A549 (cell line): ENCODE results near the gene JARID2. TPM values are rescaled to one million over a fixed set of nuclear protein-coding genes. Genes with fewer than 3 reads are reported as not detected.

Source experiments
- ATAC-seq, 2 experiments: fragments of 200-7000 bp in 1 of 2; fragments of >200 bp in 1 of 2; cut with Nextera tagmentation in 1 of 2; cut with Tn5 transposase in 1 of 2; 3 replicates each; pipeline versions ENCODE4 v1.8.0 to v1.9.1; 2018 to 2020; ENCODE audit warnings: mild to moderate bottlenecking in 1 of 2, moderate library complexity in 1 of 2
- CTCF ChIA-PET: fragments of 300-600 bp; sonication (Branson Sonifier 250); formaldehyde crosslinking; extraction: SDS; loops from one replicate; lab custom pipeline; 2021; ENCODE audit warnings: antibody characterized with exemption, inconsistent platforms; lab: Yijun Ruan, JAX
- POLR2A ChIA-PET: fragments of 350-600 bp; formaldehyde crosslinking; extraction: SDS; loops from one replicate; lab custom pipeline; 2021; ENCODE audit warnings: antibody characterized with exemption, inconsistent platforms; lab: Yijun Ruan, JAX
- DNase-seq, 2 experiments: peaks; one replicate each; pipeline versions ENCODE4 v3.0.0 to v3.0.0-alpha.2; 2011 to 2016; ENCODE audit warnings: low read depth in 1 of 2, low spot score in 1 of 2
- FAIRE-seq: peaks from 2 replicates; lab custom pipeline; 2011; peaks lifted over from hg19 to GRCh38; lab: Jason Lieb, UNC
- H3K27ac ChIP-seq, 2 experiments: fragments of >200 bp; sonication (Bioruptor Twin); formaldehyde crosslinking; 3 replicates each; pipeline ENCODE4 v1.5.1; 2016 to 2017
- H3K4me1 ChIP-seq: fragments of >200 bp; sonication (Bioruptor Twin); formaldehyde crosslinking; 3 replicates; pipeline ENCODE4 v1.6.1; 2016
- H3K4me2 ChIP-seq: fragments of >200 bp; sonication (Bioruptor Twin); formaldehyde crosslinking; 3 replicates; pipeline ENCODE4 v1.6.1; 2016
- H3K4me3 ChIP-seq: fragments of >200 bp; sonication (Bioruptor Twin); formaldehyde crosslinking; 3 replicates; pipeline ENCODE4 v1.5.1; 2016
- H3K9me3 ChIP-seq: fragments of >200 bp; sonication (Bioruptor Twin); formaldehyde crosslinking; 3 replicates; pipeline ENCODE4 v1.6.1; 2016
- BCL3 ChIP-seq: fragments of >200 bp; sonication (Bioruptor Twin); formaldehyde crosslinking; IDR thresholded peaks from 3 replicates; pipeline ENCODE4 v1.6.1; 2016
- CEBPB ChIP-seq, 2 experiments: fragments of >200 bp in 1 of 2; sonication (Bioruptor Twin) in 1 of 2; formaldehyde crosslinking in 1 of 2; IDR thresholded peaks; 2 replicates each; pipeline ENCODE4 v1.6.1; 2012 to 2016
- CHD4 ChIP-seq: fragments of 200-600 bp; sonication (generic); IDR thresholded peaks from 2 replicates; pipeline ENCODE4 v1.6.1; 2016; ENCODE audit warnings: antibody characterized with exemption, mild to moderate bottlenecking, borderline replicate concordance
- CTCF ChIP-seq: fragments of >200 bp; sonication (Bioruptor Twin); formaldehyde crosslinking; IDR thresholded peaks from 3 replicates; pipeline ENCODE4 v1.5.1; 2016
- EHF ChIP-seq: fragments of 250-450 bp; sonication (Bioruptor Pico); IDR thresholded peaks from 2 replicates; pipeline ENCODE4 v1.5.0; 2020; ENCODE audit warnings: mild to moderate bottlenecking
- ESRRA ChIP-seq: fragments of 150-350 bp; IDR thresholded peaks from 2 replicates; pipeline ENCODE4 v1.6.1; 2014; ENCODE audit warnings: mild to moderate bottlenecking, low read length, borderline replicate concordance
- GATA3 ChIP-seq: IDR thresholded peaks from 2 replicates; pipeline ENCODE4 v1.6.1; 2012; ENCODE audit warnings: borderline replicate concordance
- HOXA7 ChIP-seq: fragments of 250-450 bp; sonication (Bioruptor Pico); IDR thresholded peaks from 2 replicates; pipeline ENCODE4 v1.5.0; 2020; ENCODE audit warnings: mild to moderate bottlenecking, moderate library complexity
- JUN ChIP-seq, 2 experiments: fragments of >200 bp; sonication (Bioruptor Twin); formaldehyde crosslinking; IDR thresholded peaks; 2 replicates in 1 of 2; 3 replicates in 1 of 2; pipeline ENCODE4 v1.6.1; 2016 to 2017
- MAZ ChIP-seq: fragments of 150-350 bp; IDR thresholded peaks from 2 replicates; pipeline ENCODE4 v1.6.1; 2014; ENCODE audit warnings: antibody characterized with exemption, low read depth, low read length, borderline replicate concordance
- NFE2L2 ChIP-seq: fragments of 150-350 bp; conservative IDR thresholded peaks from 2 replicates; pipeline ENCODE4 v1.6.1; 2014; ENCODE audit warnings: low read length
- RARB ChIP-seq: fragments of 250-450 bp; sonication (Bioruptor Pico); IDR thresholded peaks from 2 replicates; pipeline ENCODE4 v1.8.0; 2021; ENCODE audit warnings: mild to moderate bottlenecking, moderate library complexity
- SMC3 ChIP-seq: fragments of >200 bp; sonication (Bioruptor Twin); formaldehyde crosslinking; IDR thresholded peaks from 3 replicates; pipeline ENCODE4 v1.6.1; 2018; ENCODE audit warnings: inconsistent platforms
- SREBF2 ChIP-seq: fragments of 450-650 bp; IDR thresholded peaks from 2 replicates; pipeline ENCODE4 v1.6.1; 2014; ENCODE audit warnings: mild to moderate bottlenecking, moderate library complexity
- TFCP2L1 ChIP-seq: fragments of 250-450 bp; sonication (Bioruptor Pico); IDR thresholded peaks from 2 replicates; pipeline ENCODE4 v1.5.0; 2021; ENCODE audit warnings: mild to moderate bottlenecking
- ZC3H11A ChIP-seq: fragments of 450-650 bp; IDR thresholded peaks from 2 replicates; pipeline ENCODE4 v1.6.1; 2014; ENCODE audit warnings: antibody characterized with exemption, mild to moderate bottlenecking
- ZSCAN20 ChIP-seq: fragments of 250-450 bp; sonication (Bioruptor Pico); IDR thresholded peaks from 2 replicates; pipeline ENCODE4 v1.8.0; 2022; ENCODE audit warnings: mild to moderate bottlenecking, moderate library complexity
- WGBS: methylation state at CpG from one replicate; pipeline ENCODE4 v1.1.6; 2017; ENCODE audit errors: missing lambda C conversion rate; 5-methylcytosine and 5-hydroxymethylcytosine counted together
- polyA plus RNA-seq, 4 experiments: library from polyadenylated mRNA; depleted of rRNA in 3 of 4; stranded (reverse); fragments of >200 nt; fragmentation: RNase III in 1 of 4; extraction: RNeasy Plus Mini Kit Qiagen cat#74134 plus additional on column Dnase treatment in 1 of 4; gene quantifications; 2 replicates in 3 of 4; 3 replicates in 1 of 4; pipeline ENCODE4 v1.2.3, GENCODE V29; 2011 to 2017
- TF ChIP-seq, protein P1 (sequence below): fragments of 200-600 bp; sonication (generic); IDR thresholded peaks from 2 replicates; pipeline ENCODE4 v1.6.1; 2016; ENCODE audit warnings: antibody characterized with exemption, mild to moderate bottlenecking, moderate library complexity
- TF ChIP-seq, protein P2 (sequence below): fragments of 250-450 bp; sonication (Bioruptor Pico); IDR thresholded peaks from 2 replicates; pipeline ENCODE4 v1.5.0; 2021; ENCODE audit warnings: mild to moderate bottlenecking, moderate library complexity, borderline replicate concordance

Gene JARID2
- polyA plus RNA-seq, 2 of the 4 experiments (the other 2 are of a cell fraction): 7.8 to 8.3 TPM

DNA sequence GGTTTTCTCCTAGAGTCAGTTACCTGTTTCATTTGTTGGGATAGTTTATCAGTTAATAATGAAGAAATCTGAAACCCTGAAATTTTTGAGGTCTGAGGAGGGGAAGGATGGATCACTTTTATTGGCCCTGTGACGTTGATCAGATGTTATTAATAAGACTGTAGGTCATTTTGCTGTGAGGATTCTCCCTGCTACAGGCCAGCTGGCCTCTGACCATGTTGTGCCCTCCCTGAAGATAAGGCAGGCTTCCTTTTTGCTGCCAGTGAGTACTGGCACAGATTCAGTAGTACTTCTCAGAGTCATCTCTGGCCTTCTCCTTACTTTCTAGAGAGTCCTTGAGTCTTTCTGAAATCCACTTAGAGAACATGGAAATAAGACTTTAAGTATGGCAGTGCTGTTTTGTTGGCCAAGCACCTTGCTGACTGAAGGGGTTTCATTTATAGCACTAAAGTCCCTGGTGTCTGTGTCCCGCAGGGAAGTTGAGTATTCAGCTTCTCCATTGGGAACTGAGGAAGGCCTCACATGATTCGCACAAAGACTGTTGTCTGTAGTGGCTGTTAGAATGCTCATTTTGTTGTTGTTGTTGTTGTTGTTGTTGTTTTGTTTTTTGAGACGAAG is 214.3 kb downstream of the JARID2 start:
- H3K4me3 ChIP-seq: no peak overlapping the region
- ATAC-seq: no peak
- ChIA-PET POLR2A (no interaction called here), CTCF (no interaction called here)
- no peak for DNase-seq
- peaks cover 14% of the 10 kb centered on the region for H3K4me1 ChIP-seq
- FAIRE-seq: no peak
- no peak overlapping the region for H3K27ac ChIP-seq
- no peak for TF ChIP-seq ESRRA
- no peak for TF ChIP-seq CHD4
- no peak for TF ChIP-seq JUN (IDR thresholded peaks at IDR 0.05)
- TF ChIP-seq ZSCAN20 (CRISPR knock-in tag): no peak
- no peak for TF ChIP-seq GATA3
- no peak for TF ChIP-seq MAZ
- no peak for TF ChIP-seq SMC3
- H3K4me2 ChIP-seq: no peak overlapping the region
- H3K9me3 ChIP-seq: no peaks in the 10 kb centered on the region
- WGBS: 99% methylated on average over 4 of the region's 4 CpGs

DNA sequence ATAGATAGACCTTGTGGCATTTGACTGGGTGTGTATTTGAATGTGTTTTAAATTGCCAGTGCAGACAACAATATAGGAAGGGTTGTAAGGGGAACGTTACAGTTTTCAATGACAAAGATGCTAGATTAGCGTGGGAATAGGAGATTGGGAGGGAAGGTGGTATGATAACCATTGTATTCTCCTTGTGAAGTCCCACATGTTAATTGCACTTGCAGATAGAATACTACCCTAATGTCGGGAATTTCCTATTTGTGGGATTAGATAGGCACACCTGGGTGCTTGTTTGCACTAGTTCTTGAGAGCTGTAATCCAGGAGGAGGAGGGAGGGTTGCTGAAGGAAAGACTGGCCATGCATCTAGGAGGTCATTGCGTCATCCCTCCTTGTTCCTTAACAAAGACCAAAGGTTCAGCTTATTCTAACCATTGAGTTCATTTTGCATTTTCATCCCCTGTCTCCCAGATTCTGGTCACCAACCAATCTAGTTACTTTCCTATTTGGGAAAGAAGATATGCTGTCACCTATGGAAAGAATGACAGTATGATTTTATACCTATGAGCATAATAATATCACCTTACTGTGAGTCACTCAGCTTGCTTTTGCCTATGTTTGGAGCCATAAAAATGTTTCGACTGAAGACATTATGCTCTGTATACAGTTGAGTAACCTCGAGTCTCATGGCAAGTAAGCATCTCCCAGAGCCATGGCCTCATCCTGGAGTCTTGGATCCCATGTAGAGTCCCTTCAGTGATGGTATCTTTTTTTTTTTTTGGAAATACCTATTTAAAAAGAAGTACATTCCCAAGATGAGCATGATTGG is 215.5 kb downstream of the JARID2 start:
- peaks cover 3% of the 10 kb centered on the region; the same call in 2 of the 3 replicates for H3K4me1 ChIP-seq
- no peak for TF ChIP-seq ZC3H11A
- no peak for TF ChIP-seq TFCP2L1 (CRISPR knock-in tag)
- TF ChIP-seq BCL3: no peak
- TF ChIP-seq NFE2L2: no peak
- TF ChIP-seq JUN (IDR thresholded peaks at IDR 0.05): no peak
- no peak for TF ChIP-seq SREBF2
- no peak for TF ChIP-seq CTCF
- TF ChIP-seq, protein P1, sequence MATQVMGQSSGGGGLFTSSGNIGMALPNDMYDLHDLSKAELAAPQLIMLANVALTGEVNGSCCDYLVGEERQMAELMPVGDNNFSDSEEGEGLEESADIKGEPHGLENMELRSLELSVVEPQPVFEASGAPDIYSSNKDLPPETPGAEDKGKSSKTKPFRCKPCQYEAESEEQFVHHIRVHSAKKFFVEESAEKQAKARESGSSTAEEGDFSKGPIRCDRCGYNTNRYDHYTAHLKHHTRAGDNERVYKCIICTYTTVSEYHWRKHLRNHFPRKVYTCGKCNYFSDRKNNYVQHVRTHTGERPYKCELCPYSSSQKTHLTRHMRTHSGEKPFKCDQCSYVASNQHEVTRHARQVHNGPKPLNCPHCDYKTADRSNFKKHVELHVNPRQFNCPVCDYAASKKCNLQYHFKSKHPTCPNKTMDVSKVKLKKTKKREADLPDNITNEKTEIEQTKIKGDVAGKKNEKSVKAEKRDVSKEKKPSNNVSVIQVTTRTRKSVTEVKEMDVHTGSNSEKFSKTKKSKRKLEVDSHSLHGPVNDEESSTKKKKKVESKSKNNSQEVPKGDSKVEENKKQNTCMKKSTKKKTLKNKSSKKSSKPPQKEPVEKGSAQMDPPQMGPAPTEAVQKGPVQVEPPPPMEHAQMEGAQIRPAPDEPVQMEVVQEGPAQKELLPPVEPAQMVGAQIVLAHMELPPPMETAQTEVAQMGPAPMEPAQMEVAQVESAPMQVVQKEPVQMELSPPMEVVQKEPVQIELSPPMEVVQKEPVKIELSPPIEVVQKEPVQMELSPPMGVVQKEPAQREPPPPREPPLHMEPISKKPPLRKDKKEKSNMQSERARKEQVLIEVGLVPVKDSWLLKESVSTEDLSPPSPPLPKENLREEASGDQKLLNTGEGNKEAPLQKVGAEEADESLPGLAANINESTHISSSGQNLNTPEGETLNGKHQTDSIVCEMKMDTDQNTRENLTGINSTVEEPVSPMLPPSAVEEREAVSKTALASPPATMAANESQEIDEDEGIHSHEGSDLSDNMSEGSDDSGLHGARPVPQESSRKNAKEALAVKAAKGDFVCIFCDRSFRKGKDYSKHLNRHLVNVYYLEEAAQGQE: no peak
- TF ChIP-seq EHF: no peak
- TF ChIP-seq, protein P2, sequence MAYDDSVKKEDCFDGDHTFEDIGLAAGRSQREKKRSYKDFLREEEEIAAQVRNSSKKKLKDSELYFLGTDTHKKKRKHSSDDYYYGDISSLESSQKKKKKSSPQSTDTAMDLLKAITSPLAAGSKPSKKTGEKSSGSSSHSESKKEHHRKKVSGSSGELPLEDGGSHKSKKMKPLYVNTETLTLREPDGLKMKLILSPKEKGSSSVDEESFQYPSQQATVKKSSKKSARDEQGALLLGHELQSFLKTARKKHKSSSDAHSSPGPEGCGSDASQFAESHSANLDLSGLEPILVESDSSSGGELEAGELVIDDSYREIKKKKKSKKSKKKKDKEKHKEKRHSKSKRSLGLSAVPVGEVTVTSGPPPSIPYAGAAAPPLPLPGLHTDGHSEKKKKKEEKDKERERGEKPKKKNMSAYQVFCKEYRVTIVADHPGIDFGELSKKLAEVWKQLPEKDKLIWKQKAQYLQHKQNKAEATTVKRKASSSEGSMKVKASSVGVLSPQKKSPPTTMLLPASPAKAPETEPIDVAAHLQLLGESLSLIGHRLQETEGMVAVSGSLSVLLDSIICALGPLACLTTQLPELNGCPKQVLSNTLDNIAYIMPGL (CRISPR knock-in tag): no peak
- no peak for TF ChIP-seq RARB (CRISPR knock-in tag)
- no peak for TF ChIP-seq CEBPB (IDR thresholded peaks at IDR 0.05)
- TF ChIP-seq GATA3: no peak
- no peak for TF ChIP-seq HOXA7 (CRISPR knock-in tag)
- TF ChIP-seq, all 56 proteins: peak for 0
- Histone ChIP-seq H3K9me3 (no peaks in the 10 kb centered on the region), H3K4me3 (no peak overlapping the region), H3K27ac (no peak overlapping the region), H3K4me2 (no peak overlapping the region)
- FAIRE-seq: no peak
- POLR2A ChIA-PET: no interaction called here
- 80% methylated on average over 6 of the region's 6 CpGs for WGBS
- DNase-seq: no peak
- no peak for ATAC-seq
- CTCF ChIA-PET: no interaction called here
